GM18502 (cell line): ENCODE measurements around the gene DAO.

Experiments
- ATAC-seq: cut with Tn5 transposase; IDR thresholded peaks from one replicate; pipeline ENCODE4 v1.9.1; 2021; ENCODE audit warnings: mild to moderate bottlenecking; ENCODE audit not compliant: unreplicated experiment, poor library complexity

Gene DAO

GRCh38 chr12:108914121-108914531 lies 34.2 kb downstream of the DAO start:
- ATAC-seq, result no peak

GRCh38 chr12:108915632-108916133 lies 35.8 kb downstream of the DAO start:
- ATAC-seq, result no peak

- no peak for ATAC-seq
Measured at GRCh38 chr12:108916336-108916735, 36.4 kb downstream of the DAO start.

GRCh38 chr12:108918206-108918605 lies 38.3 kb downstream of the DAO start:
- no peak for ATAC-seq

- no peak for ATAC-seq
Measured at GRCh38 chr12:108918960-108919642, 39.2 kb downstream of the DAO start.

- no peak for ATAC-seq
Measured at GRCh38 chr12:108921946-108922345, 42.1 kb downstream of the DAO start.

- ATAC-seq, result no peak
Measured at GRCh38 chr12:108922918-108923317, 43.0 kb downstream of the DAO start.

GRCh38 chr12:108928695-108929094 lies 48.8 kb downstream of the DAO start:
- ATAC-seq, result no peak

GRCh38 chr12:108930155-108930554 lies 50.3 kb downstream of the DAO start:
- ATAC-seq, result peak; percentile 65

- ATAC-seq, result no peak
Measured at GRCh38 chr12:108930756-108931155, 50.9 kb downstream of the DAO start.

GRCh38 chr12:108933949-108934348 lies 54.1 kb downstream of the DAO start:
- ATAC-seq, result no peak

GRCh38 chr12:108935159-108935763 lies 55.4 kb downstream of the DAO start:
- peak; percentile 46 for ATAC-seq

GRCh38 chr12:108938247-108938924 lies 58.5 kb downstream of the DAO start:
- no peak for ATAC-seq

GRCh38 chr12:108939594-108939993 lies 59.7 kb downstream of the DAO start:
- ATAC-seq, result peak; percentile 45

GRCh38 chr12:108940138-108940537 lies 60.2 kb downstream of the DAO start:
- ATAC-seq, result no peak

- ATAC-seq, result no peak
Measured at GRCh38 chr12:108947097-108947496, 67.2 kb downstream of the DAO start.

- no peak for ATAC-seq
Measured at GRCh38 chr12:108948367-108948766, 68.5 kb downstream of the DAO start.

- no peak for ATAC-seq
Measured at GRCh38 chr12:108949976-108950375, 70.1 kb downstream of the DAO start.
